HG03432 (cell line): Measurements from ENCODE around the gene EHBP1L1.

Source experiments
- ATAC-seq: cut with Tn5 transposase; IDR thresholded peaks from one replicate; pipeline ENCODE4 v1.9.1; 2021; ENCODE audit warnings: mild to moderate bottlenecking, moderate library complexity; ENCODE audit not compliant: unreplicated experiment

The EHBP1L1 gene

GRCh38 chr11:65576867-65577755 is 1.3 kb downstream of the EHBP1L1 start:
- ATAC-seq: no peak

GRCh38 chr11:65577756-65578109 is 1.9 kb downstream of the EHBP1L1 start:
- ATAC-seq: no peak

GRCh38 chr11:65578134-65578533 is 2.3 kb downstream of the EHBP1L1 start:
- no peak for ATAC-seq

- ATAC-seq: no peak
Measured at GRCh38 chr11:65578667-65579066, 2.8 kb downstream of the EHBP1L1 start.

- no peak for ATAC-seq
Measured at GRCh38 chr11:65579291-65579690, 3.4 kb downstream of the EHBP1L1 start.

GRCh38 chr11:65580031-65580692 is 4.3 kb downstream of the EHBP1L1 start:
- no peak for ATAC-seq

- ATAC-seq: no peak
Measured at GRCh38 chr11:65580756-65581155, 4.9 kb downstream of the EHBP1L1 start.

GRCh38 chr11:65581928-65582327 is 6.1 kb downstream of the EHBP1L1 start:
- ATAC-seq: no peak

- no peak for ATAC-seq
Measured at GRCh38 chr11:65583589-65583988, 7.7 kb downstream of the EHBP1L1 start.

GRCh38 chr11:65584106-65584505 is 8.3 kb downstream of the EHBP1L1 start:
- ATAC-seq: no peak

- ATAC-seq: no peak
Measured at GRCh38 chr11:65584723-65585171, 8.9 kb downstream of the EHBP1L1 start.

GRCh38 chr11:65585396-65586246 is 9.8 kb downstream of the EHBP1L1 start:
- ATAC-seq: no peak

GRCh38 chr11:65586247-65586630 is 10.4 kb downstream of the EHBP1L1 start:
- no peak for ATAC-seq

- ATAC-seq: no peak
Measured at GRCh38 chr11:65586676-65587075, 10.8 kb downstream of the EHBP1L1 start.

- peak; percentile 75 for ATAC-seq
Measured at GRCh38 chr11:65588199-65589054, 12.6 kb downstream of the EHBP1L1 start.

GRCh38 chr11:65589444-65590239 is 13.8 kb downstream of the EHBP1L1 start:
- ATAC-seq: no peak

GRCh38 chr11:65590240-65590738 is 14.4 kb downstream of the EHBP1L1 start:
- no peak for ATAC-seq

GRCh38 chr11:65591939-65592857 is 16.3 kb downstream of the EHBP1L1 start:
- ATAC-seq: no peak
